ENCODE data around the gene GHR. TPM values are rescaled to one million over a fixed set of nuclear protein-coding genes. Genes with fewer than 3 reads are reported as not detected.

Gene GHR
- total and polyA plus RNA-seq, 2 of the 8 experiments (the other 6 are each of a cell fraction or from before 2014, with no cell fraction given): 0.15 to 0.19 TPM

DNA sequence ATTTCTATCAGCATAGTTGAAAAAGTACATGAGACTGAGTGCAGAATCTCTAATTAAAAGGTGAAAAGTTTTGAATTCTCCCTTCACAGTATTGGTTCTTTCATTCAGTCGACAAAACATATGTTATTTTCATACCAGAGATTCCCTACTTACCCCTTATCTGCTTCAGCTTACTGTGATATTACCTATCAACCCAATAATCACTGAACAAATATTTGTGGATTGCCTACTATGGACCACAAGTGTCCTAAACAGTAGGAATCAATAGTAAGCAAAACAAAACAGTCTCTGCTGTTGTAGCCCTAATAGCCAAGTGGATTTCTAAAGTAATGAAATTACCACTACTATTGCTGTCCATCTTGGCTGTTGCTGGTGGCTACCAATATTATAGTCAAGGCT, 344.9 kb downstream of the GHR start:
- H2AFZ ChIP-seq (ENCODE audit: low read length): no peak overlapping the region
- H3K79me2 ChIP-seq (ENCODE audit: control insufficient read depth in 1 of 2, insufficient read depth in 2 of 2, low read length in 2 of 2): no peaks in the 10 kb centered on the region
- H4K8ac ChIP-seq (ENCODE audit: extremely low read depth, insufficient read depth, low read length): no peak overlapping the region
- no peak overlapping the region for H4K91ac ChIP-seq (replicated peaks; ENCODE audit: insufficient read length, low read length)
- no peak overlapping the region for H3K4ac ChIP-seq (replicated peaks; ENCODE audit: insufficient read length, low read depth, low read length)
- ChIA-PET POLR2A (ENCODE audit: partially characterized antibody) (no interaction called here), CTCF (ENCODE audit: partially characterized antibody) (interaction anchor here (0.7 to 1.8 kb wide), 27 partner anchors 9 to 914 kb away, joined by 3 to 13 read pairs (median 4); partner anchors contain the start of genes CCDC152 and GHR)
- WGBS, 2 experiments (ENCODE audit: extremely low coverage in 1 of 2, insufficient coverage in 1 of 2, insufficient read length in 1 of 2, insufficient replicate concordance in 2 of 2, low coverage in 1 of 2, low lambda C conversion rate in 2 of 2, missing lambda C conversion rate in 1 of 2): 76% methylated on average over 1 of the region's 1 CpG; no CpG with 5 or more reads in 1 of the 2 experiments
- FAIRE-seq: no peak
- 0 out of 8 replicates have a peak, but pooled peaks cover 0 to under 1% (median 0%) of the 10 kb centered on the region in 4 experiments for H3K36me3 ChIP-seq (ENCODE audit: control insufficient read depth in 2 of 4, insufficient read depth in 4 of 4, low read length in 3 of 4)
- no peaks in the 10 kb centered on the region for H3K27me3 ChIP-seq (replicated peaks in 1 of 4; ENCODE audit: control insufficient read depth in 3 of 4, extremely low read depth in 1 of 4, insufficient read depth in 3 of 4, low read length in 3 of 4)
- H3K4me3 ChIP-seq (ENCODE audit: extremely low read depth in 1 of 4, insufficient read depth in 2 of 4, low read depth in 3 of 4, low read length in 4 of 4): no peak overlapping the region
- H4K5ac ChIP-seq (ENCODE audit: insufficient read length, low read depth, low read length): no peak overlapping the region
- no peak overlapping the region for H3K14ac ChIP-seq (ENCODE audit: insufficient read length)
- no peaks in the 10 kb centered on the region for H4K20me1 ChIP-seq (replicated peaks in 1 of 2; ENCODE audit: control insufficient read depth in 1 of 2, insufficient read depth in 2 of 2, low read length in 2 of 2)
- no peaks in the 10 kb centered on the region for H3K79me1 ChIP-seq (ENCODE audit: low read depth, low read length)
- no peak overlapping the region for H2BK5ac ChIP-seq (ENCODE audit: low read depth, low read length)
- no peak overlapping the region for H3K27ac ChIP-seq (ENCODE audit: low read depth, low read length)
- H3K9me3 ChIP-seq (ENCODE audit: insufficient read depth in 2 of 2, low read depth in 1 of 2, low read length in 1 of 2): no peaks in the 10 kb centered on the region
- no peak overlapping the region for H3K18ac ChIP-seq (ENCODE audit: extremely low read depth, low read length)
- no peak overlapping the region for H2BK120ac ChIP-seq (replicated peaks; ENCODE audit: low read depth, low read length)
- no peak for DNase-seq (ENCODE audit: low read depth in 1 of 2, low spot score in 2 of 2)
- H3K4me1 ChIP-seq (replicated peaks in 1 of 4; ENCODE audit: control insufficient read depth in 3 of 4, insufficient read depth in 4 of 4, low read length in 3 of 4): no peaks in the 10 kb centered on the region
- no peak overlapping the region for H3K56ac ChIP-seq (replicated peaks; ENCODE audit: insufficient read length, low read depth, low read length)
- no peak overlapping the region for H2BK15ac ChIP-seq (ENCODE audit: low read length)
- H2BK12ac ChIP-seq (ENCODE audit: low read depth, low read length): no peak overlapping the region
- no peak for TF ChIP-seq YY1 (IDR thresholded peaks at IDR 0.05; ENCODE audit: low read depth, low read length)
- TF ChIP-seq PHF8 (conservative IDR thresholded peaks at IDR 0.05; ENCODE audit: low read depth, low read length): no peak
- TF ChIP-seq MAFK (IDR thresholded peaks at IDR 0.05; ENCODE audit: low read depth, low read length): no peak
- TF ChIP-seq GTF2F1 (IDR thresholded peaks at IDR 0.05; ENCODE audit: borderline replicate concordance, low read depth, low read length): no peak
- TF ChIP-seq ATF3 (IDR thresholded peaks at IDR 0.05; ENCODE audit: insufficient read depth, low read depth, low read length): no peak
- TF ChIP-seq KDM1A (IDR thresholded peaks at IDR 0.05; ENCODE audit: borderline replicate concordance, low read length): no peak
- TF ChIP-seq HDAC6 (IDR thresholded peaks at IDR 0.05; ENCODE audit: low read depth, low read length): no peak
- TF ChIP-seq POLR2A (IDR thresholded peaks at IDR 0.05; ENCODE audit: control extremely low read depth in 1 of 2, low read depth in 2 of 2, low read length in 2 of 2): no peak
- no peak for TF ChIP-seq JUND (IDR thresholded peaks at IDR 0.05; ENCODE audit: low read length)
- no peak for TF ChIP-seq JUN (IDR thresholded peaks at IDR 0.05; ENCODE audit: low read depth, low read length)
- no peak for TF ChIP-seq ZNF274 (IDR thresholded peaks at IDR 0.05; ENCODE audit: borderline replicate concordance, extremely low read depth, low read length)
- TF ChIP-seq RFX5 (IDR thresholded peaks at IDR 0.05; ENCODE audit: borderline replicate concordance, low read depth, low read length): no peak
- no peak for TF ChIP-seq TAF7 (optimal IDR thresholded peaks at IDR 0.05; ENCODE audit: borderline replicate concordance, low read depth, low read length)
- TF ChIP-seq SP4 (IDR thresholded peaks at IDR 0.05; ENCODE audit: low read length): no peak
- no peak for TF ChIP-seq BACH1 (IDR thresholded peaks at IDR 0.05; ENCODE audit: low read length)
- TF ChIP-seq TAF1 (IDR thresholded peaks at IDR 0.05; ENCODE audit: low read depth, low read length): no peak
- H3K23ac ChIP-seq (ENCODE audit: insufficient read length): no peak overlapping the region
- no peaks in the 10 kb centered on the region for H3K23me2 ChIP-seq (ENCODE audit: low read depth, low read length)
- H2BK20ac ChIP-seq (ENCODE audit: low read length): no peak overlapping the region
- no peak overlapping the region for H3K4me2 ChIP-seq (ENCODE audit: insufficient read depth in 1 of 2, low read depth in 2 of 2, low read length in 2 of 2)
- H2AK5ac ChIP-seq (ENCODE audit: low read depth, low read length): no peak overlapping the region
- no peak overlapping the region for H3K9ac ChIP-seq (replicated peaks in 1 of 4; ENCODE audit: extremely low read depth in 1 of 4, low read depth in 3 of 4, low read length in 3 of 4)

All from H1 (cell line).